T-helper 2 cell treated with Interferon-gamma antibody and Interleukin-4, amounts not matched to agents 100 ng/mL and 5 ng/mL, for 36 hours (primary cell): Measurements from ENCODE around the gene ZBTB22. TPM values are rescaled to one million over a fixed set of nuclear protein-coding genes. Genes with fewer than 3 reads are reported as not detected.

ENCODE experiments used
- intact Hi-C: fragments of 100-400 bp; cut with micrococcal nuclease; formaldehyde crosslinking; loops from one replicate; pipeline ENCODE4 v1.15.1; 2023
- total RNA-seq: library from RNA; stranded (reverse); gene quantifications from 2 replicates; pipeline ENCODE4 v1.2.3, GENCODE V29; 2022

The ZBTB22 gene
- total RNA-seq, 1 donor from 2014 or later: 12.9 TPM

DNA sequence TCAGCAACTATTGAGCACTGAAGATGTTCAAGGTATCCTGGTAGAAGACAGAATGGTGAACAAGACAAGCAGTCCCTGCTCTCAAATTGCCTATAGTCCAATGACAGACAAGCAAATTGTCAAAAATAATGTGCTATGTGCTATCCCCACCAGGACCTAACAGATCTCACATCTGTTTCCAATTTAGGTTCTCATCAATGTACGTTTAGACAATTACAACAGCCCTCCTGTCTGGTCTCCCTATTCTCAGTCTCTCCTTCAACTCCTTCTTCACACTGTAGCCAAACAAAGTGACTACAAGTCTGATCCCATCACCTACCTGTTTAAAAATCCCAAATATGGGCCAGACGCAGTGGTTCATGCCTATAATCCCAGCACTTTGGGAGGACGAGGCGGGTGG, 11.2 kb downstream of the ZBTB22 start:
- intact Hi-C loops: no loop called here

DNA sequence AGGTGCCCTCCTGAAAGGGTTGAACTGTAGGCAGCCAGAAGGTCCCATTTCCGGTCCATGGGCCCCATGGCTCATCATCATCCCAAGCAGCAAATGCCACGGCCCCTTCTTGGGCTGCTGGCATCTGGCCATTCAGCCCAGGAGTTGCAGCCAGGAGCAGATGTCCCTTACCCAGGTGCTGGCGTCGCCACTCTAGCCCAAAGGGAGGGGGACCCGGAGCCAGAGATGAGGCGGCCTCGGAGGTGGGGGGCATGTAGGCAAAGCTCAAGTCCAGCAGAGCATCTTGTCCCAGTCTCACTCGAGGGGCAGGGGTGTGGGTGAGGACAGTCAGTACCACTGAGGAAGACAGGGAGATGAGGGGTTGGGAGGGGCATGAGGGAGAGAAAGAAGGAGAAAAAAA, 12.5 kb downstream of the ZBTB22 start:
- intact Hi-C loops: no loop called here

DNA sequence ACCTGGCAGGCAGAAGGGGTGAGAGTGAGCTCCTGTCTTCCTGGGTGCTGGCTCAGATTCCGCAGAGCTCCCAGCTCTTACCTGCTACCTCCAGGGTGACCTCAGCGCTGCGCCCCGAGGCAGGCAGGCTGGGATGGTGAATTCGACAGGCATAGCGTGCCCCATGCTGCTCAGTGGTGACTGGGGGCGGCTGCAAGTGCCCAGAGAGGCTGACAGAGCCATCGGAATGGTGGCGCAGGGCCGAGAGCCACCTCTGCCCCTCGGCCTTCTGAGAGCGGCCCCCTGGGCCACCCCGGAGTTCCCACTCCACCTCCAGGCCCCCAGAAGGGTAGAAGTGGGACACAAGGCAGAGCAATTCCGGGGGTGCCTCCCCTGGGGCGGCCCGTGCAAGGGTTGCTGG, 13.3 kb downstream of the ZBTB22 start:
- intact Hi-C loops: no loop called here

DNA sequence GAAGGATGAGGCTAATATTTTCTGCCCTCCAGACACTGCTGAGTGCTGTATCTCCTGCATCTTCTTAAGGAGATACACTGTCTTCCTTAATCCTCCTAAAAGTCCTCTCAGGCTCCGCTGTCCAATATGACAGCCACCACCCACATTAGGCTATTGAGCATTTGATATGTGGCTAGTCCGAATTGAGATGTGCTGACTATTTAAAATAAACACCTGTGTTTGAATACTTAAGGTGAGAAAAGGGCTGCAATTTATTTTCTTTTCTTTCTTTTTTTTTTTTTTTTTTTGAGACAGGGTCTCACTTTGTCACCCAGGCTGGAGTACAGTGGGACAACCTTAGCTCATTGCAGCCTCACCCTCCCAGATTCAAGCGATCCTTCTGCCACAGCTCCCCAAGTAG, 15.7 kb downstream of the ZBTB22 start:
- intact Hi-C loops: no loop called here

DNA sequence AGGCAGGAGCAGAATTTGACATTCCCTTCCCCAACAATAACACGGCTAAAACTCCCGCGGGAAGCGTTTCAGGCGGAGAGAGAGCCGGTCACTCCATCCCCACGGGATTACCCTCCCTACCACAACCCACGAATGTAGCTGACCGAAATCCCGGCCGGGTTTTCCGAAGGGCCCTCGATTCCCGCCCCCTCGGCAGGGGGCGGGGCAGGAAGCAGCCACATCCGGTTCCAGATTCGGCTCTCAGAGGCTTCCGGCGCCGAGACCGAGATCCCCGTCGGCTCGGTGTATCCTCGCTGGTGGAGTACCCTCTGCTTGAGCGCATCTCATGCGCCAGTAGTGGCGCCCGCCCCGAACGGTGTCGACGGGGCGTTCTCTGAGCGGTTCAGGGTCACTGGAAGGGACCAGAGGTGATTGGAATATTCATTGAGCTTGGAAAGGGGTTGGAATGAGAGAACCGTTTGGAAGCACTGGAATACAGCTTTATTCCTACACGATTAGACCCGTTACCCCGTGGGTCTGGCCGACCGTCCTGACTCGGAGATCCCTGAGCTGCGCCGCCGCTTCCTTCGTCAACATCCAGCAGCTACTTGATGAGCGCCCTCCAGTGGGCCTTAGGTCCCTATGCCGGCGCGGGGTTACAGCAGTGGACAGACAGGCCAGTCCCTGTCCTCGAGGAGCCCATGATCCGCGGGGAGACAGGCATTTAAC, 18.2 kb downstream of the ZBTB22 start:
- intact Hi-C loops: loop anchor here (1.0 kb wide), 5 partner anchors 10 to 45 kb away; partner anchors contain the start of genes B3GALT4, PFDN6, TAPBP and VPS52

DNA sequence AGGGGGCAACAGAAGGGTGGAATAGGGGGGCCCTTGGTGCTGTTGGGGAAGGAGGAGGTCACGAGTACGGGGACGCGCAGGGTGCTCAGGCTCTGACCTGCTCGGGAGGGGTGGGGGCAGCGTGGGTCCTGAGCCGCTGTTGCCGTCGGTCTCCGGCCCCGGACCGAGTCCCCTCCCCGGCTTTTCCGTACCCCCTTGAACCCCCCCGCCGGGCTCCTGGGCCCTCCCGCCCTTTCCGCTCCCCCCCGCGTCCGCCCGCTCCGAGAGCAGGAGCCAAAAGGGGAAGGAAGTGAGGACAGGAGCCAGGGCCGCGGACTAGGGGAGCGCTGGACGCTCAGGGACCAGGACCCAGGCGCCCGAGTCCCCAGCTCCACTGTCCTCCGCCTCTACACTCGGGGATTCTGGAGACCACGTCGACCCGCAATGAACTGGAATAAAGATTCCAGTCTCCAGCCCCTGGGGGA, 18.7 kb downstream of the ZBTB22 start, which contains the start of gene RGL2:
TSS of gene RGL2 (minus strand) at position 170 of the 464 bp plus-strand sequence. CDS start 332 bp downstream, outside the sequence.
- intact Hi-C loops: loop anchor here (1.0 kb wide), 5 partner anchors 10 to 45 kb away; partner anchors contain the start of genes B3GALT4, PFDN6, TAPBP and VPS52

DNA sequence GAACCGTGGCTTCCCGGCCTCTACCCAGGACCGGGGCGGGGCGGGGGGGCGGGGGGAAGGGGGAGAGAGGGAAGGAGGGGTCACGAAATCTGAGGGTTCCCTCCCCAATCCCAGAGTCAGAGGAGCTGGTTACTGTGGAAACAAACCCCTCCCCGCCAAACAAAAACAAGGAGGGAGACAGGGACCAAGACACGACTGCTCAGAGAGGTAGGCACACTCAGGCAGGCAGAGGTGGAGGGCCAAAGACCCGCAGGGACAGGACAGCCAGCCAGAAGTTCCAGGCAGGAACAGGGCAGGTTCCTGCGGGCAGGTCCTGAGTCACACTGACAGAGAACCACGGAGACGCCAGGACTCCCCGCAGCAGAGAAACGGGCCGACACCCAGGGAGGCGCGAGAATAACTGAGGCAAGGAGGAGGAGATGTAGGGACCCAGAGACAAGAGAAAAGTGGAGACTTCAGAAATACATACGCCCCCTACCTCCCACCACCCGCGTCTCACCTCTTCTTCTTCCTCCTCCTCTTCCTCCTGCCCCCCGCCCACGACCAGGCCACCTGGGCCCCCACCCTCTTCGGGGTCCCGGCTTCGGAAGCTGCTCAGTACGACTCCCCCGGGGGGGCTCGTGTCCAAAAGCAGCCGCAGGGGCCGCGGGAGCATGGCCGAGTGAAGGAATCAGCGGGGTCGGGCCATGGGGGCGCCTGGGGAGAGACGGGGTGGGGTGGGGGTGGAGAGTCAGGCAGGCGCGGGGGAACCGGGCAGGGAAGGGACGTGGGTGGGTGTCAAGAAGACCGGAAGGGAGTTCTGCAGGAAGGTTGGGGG, 19.4 kb downstream of the ZBTB22 start:
- intact Hi-C loops: no loop called here

DNA sequence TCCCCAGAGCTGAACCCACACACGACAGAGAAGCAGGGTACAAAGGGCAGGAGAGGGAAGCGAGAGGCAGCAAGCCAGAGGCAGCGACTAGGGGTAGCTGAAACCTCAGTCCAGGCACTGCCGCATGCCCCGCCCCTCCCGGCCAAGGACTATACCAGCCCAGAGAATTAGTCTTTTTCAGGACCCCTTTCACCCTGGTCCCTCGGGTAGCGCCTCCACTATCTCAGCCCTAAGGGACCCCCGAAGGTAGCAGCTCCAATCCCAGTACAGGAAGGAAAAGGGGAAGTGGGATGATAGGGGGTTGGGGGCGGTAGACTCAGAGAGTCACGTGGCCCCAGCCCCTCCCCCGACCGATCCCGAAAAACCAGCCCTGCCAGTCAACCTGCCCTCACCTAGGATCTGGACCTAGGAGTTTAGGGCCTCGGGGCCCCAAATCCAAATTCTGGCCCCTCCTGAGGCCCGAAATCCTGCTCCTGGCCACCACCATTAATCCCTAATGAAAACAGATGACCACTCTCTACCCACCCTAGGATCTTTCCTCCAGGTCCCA, 20.1 kb downstream of the ZBTB22 start:
- intact Hi-C loops: no loop called here

DNA sequence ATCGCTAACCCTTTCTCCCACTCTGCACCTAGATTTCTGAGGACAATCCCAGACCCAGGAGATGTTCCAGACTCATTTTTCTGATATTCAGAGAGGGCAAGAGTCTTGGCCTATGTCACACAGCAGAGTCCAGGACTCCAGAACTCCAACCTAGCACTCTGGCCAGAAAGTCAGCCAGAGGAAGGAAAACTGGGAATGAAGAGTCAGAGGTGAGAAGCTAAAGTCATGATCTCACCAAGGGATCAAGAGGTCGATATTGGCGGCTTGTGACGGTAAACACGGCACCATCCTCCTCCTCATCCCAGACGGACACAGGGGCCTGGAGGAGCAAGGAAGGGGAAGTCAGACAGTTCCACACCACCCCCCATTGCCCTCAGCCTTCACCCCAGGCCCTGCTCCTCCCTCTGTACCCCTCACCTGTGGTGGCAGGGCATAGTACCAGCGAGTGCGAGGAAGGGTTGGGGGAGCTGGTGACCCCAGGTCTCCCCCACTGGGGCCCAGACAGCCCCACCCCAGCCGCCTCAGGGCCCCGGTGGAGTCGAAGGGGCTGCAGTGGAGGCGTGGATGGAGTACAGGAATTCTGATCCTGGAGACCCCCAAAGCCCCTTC, 20.6 kb downstream of the ZBTB22 start:
- intact Hi-C loops: no loop called here

DNA sequence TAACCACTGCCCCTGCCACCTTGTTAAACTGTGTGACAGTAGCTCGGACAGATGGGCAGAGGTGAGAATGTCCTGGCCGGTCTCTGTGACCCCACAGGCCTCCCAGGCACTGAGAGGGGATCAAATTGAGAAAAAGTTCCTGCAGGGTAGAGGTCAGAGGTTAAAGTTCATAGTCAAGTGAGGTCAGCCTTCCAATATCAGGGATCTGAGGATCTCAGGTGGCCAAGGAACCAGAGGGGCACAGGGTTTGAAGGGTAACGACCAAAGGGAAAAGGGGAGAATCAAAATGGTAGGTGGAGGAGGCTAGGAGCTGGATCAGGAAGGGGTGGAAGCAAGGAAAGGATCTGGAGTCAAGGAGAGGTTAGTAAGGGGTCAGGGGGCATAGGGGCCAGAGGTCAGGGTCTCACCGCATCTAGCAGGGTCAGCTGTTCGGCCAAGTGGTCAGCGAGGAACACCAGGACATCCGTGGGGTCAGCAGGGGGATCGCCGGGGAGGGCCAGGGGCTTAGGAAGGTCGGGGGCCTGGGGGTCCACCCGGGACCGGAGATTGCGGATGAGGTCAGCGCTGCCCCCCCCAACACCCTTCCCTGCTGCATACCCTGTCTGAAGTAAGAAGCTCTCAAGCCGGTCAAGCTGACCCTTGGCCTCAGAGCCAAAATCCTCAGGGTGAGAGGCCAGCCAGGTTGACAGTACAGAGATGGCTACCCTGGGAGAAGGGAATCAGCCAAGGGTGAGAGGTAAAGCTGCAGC, 21.7 kb downstream of the ZBTB22 start:
- intact Hi-C loops: no loop called here

DNA sequence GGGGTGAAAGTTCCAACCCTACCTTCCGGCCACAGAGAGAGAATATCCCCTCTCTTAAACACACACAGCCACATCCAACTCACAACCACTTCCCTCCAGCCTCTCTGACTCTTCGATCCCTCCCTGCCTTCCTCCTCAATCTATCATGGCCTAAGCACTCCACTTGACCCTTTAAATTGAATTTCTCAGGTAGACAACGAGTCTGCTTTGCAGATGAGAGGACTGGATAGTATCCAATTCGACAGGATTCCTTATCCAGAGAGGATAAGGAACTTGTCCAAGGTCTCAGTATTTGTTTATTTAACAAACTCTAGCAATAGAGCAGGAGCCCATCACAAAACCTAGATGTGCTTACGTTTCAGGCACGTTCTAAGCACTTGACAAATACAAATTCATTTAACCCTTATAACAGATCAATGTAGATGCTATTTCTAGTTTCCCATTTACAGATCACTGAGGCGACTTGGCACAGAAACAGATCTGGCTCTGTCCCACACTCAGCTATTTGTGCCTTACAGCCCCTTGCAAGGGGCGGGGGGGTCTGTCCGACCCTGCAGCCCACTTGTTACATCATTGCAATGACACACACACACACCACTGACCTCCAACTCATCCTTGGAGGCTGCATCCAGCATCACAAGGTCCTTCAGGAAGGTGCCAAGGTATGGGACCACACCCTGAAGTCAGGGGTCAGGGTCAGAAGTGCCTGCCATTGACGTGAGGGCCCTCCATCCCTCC, 23.3 kb downstream of the ZBTB22 start:
- intact Hi-C loops: no loop called here

DNA sequence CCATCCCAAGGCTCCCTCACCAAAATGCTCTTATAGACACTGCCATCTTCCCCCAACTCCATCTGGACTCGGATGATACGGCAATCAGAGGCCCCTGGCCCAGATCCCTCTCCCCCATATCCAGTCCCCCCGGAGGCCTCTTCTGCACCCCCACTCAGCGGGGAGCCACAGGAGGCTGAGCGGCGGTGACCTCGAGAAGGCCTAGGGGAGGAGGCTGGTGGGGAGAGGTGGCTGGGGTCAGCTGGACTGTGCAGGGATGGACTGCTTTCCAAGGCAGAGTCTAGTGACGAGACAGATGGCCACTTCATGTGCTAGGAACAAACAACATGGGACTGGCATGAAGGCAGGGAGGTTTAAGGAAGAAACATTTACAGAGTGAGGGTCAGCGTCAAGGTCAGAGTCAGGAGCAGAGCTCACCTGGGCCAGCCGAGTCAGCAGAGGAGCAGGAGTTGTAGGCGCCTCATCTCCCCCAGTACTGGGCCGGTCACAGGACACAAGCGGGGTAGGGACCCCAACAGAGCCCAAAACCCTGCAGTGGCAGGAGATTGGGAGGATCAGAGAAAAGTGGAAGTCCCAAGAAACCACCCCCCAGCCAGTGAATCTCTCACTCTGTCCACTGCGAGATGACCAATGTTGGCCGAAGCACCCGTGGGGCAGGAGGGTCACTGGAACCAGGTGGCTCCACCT, 24.4 kb downstream of the ZBTB22 start:
- intact Hi-C loops: no loop called here

DNA sequence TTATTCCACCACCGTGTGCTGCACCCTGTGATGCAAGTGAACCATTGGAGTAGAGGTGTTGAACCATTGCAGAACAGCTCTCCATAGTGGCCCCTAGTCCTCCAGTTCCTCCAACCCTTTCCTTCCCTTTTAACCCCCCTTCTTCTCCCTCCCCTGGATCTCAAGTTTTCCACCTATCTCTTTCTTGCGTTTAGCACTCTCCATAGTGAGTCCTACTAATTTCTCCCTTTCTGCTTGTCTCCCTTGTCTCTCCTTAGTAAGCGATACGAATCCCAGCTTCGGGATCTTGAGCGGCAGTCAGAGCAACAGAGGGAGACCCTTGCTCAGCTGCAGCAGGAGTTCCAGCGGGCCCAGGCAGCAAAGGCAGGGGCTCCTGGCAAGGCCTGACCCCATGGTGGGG, 27.1 kb downstream of the ZBTB22 start:
- intact Hi-C loops: no loop called here

DNA sequence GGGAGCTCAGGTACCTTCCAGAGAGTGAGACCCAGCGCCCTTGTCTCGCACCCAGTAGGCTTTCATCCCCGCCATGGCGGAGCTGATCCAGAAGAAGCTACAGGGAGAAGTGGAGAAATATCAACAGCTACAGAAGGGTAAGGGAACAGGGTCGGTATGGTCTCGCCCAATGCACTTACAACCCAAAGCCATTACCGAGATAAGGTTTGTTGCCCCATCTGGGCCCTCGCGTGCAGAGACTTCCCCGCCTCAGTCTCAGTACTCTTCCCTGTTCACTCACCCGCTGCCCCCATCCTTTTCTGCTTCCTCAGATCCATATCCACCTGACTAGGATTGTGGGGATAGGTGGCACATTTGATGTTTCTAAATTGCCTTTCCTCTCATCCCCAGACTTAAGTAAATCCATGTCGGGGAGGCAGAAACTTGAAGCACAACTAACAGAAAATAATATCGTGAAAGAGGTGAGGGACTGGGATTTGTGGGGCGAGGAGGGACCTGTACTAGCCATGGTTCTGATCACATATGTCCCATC, 27.7 kb downstream of the ZBTB22 start:
- intact Hi-C loops: loop anchor here (1.0 kb wide), 4 partner anchors 9 to 101 kb away; partner anchors contain the start of genes B3GALT4, KIFC1 and RPS18

DNA sequence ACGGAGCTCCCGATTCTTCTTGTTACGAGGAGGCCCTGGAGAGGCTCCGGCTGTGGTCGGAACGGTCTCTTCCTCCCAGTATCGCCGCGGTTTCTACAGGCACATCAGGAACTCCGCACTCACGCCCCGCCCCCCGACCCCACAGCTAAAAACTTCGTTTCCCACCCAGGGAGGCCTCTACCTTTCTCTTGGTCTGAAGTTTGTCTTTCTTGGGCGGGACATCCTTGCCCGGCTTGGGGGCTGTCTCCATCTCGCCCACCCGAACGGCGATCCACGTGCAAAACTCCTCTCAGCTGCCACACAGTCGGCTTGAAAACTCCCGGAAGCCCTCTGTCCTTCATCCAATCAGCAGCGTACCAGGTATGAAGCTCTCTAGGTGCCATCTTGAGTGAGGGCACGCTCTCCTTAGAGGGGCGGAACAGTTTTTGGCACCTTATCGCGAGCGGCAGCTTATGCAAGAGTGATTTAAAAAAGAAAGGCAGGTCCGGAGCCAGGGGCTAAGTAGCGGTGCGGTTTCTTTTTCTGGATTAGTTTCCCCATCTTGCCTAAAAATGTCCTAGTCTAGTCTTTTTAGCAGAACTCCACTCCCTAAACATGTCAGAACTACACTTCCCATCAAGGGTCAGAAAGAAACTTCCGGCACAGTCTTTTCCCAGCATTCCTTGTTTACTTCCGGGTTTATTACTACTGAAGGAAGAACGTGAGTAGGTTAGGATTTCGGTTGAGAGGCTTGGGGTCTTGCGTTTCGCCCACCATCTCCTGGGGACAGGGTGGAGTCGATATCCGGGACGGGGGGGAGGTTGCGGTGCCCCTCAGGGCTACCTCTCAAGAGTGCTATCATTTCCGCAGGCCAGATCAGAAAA, 28.4 kb downstream of the ZBTB22 start, which contains the start of the genes PFDN6 and WDR46:
TSS of gene PFDN6 (plus strand) at position 681 of the 863 bp plus-strand sequence. CDS start 256 bp downstream, outside the sequence.
TSS of gene WDR46 (minus strand) at position 319 of the 863 bp plus-strand sequence. CDS start at position 250, 69 bp downstream.
- intact Hi-C loops: loop anchor here (1.0 kb wide), 4 partner anchors 10 to 102 kb away; partner anchors contain the start of genes B3GALT4, KIFC1 and RPS18

DNA sequence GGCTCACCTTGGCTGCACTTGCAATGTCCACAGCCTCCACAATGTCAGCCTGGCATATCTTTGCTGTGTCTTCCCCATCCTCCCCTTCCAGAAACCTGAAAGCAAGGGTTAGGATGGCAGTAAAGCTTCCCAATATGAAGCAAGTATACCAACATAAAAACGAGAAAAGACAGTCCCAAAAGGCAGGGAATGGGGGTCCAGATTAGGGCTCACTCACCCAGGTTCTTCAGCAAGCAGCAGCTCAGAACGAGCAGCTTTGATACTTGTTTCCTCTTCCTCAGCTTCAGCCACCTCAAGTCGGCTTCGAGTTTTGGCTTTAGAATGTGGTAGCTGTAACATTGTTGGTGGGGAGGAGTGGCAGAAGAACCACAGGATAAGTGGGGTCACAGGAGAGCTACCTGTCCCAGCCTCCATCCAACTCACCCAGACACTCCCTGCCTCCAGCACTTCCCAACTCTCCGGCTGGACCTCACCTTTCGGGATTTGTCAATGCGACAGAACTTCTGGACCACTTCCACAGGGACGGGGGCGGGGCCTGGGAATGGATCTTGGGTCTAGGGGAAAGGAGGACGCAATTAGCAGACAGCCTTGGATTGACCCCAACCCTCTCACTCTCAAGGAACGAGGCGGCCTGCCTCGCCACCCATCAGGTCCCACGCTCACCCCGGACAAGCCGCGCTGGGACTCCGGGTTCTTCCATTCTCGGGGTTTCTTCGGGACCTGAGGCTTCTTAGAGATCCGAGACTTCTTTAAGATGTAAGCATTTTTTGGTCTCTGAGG, 29.2 kb downstream of the ZBTB22 start:
- intact Hi-C loops: no loop called here
